ENCODE measurements around the gene SGMS1.

DNA sequence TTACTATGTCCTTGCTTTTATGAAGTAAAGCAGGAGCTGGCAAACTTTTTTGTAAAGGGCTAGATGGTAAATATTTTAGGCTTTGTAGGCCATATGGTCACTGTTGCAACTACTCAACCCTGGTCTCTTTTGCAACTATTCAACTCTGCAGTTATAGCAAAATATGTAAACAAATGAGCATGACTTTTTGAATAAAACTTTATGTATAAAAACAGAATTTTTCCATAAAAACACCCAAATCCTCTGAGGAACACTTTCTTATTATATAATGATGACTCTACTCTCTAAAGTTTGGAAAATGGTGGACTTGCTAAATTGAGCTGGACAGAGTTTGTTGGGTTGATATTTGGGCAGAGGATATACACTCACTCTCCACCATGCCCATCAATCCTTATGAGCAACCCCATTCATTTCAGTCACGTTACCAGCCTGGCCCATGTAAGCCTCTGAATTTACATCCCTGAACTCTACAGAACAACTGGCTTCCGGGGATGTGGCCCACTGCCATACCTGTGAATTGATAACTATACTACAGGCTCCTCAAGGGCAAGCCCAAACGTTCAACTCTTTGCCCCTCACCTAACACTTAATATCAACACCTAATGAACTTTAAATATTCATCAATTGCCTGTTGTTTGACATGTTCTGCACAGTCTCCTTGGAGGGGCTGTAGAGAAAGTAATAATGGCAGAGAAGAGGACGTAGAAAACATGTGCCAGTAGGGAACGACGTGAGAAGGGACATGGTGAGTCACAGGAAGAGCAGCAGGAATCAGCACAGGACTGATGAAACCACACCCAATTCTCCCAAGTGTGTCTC, 37.6 kb downstream of the SGMS1 start:
- TF ChIP-seq, protein P1, sequence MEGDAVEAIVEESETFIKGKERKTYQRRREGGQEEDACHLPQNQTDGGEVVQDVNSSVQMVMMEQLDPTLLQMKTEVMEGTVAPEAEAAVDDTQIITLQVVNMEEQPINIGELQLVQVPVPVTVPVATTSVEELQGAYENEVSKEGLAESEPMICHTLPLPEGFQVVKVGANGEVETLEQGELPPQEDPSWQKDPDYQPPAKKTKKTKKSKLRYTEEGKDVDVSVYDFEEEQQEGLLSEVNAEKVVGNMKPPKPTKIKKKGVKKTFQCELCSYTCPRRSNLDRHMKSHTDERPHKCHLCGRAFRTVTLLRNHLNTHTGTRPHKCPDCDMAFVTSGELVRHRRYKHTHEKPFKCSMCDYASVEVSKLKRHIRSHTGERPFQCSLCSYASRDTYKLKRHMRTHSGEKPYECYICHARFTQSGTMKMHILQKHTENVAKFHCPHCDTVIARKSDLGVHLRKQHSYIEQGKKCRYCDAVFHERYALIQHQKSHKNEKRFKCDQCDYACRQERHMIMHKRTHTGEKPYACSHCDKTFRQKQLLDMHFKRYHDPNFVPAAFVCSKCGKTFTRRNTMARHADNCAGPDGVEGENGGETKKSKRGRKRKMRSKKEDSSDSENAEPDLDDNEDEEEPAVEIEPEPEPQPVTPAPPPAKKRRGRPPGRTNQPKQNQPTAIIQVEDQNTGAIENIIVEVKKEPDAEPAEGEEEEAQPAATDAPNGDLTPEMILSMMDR (IDR thresholded peaks at IDR 0.05; ENCODE audit: low read depth, low read length), result no peak
- no peak for TF ChIP-seq EZH2phosphoT487 (IDR thresholded peaks at IDR 0.05; ENCODE audit: low read depth)
